Endothelial cell of umbilical vein (primary cell): Measurements from ENCODE around the gene IL17REL.

Experiments used
- EZH2 ChIP-seq: IDR thresholded peaks from 2 replicates; pipeline ENCODE4 v1.6.1; 2012; ENCODE audit warnings: borderline replicate concordance, low read depth, mild to moderate bottlenecking, moderate library complexity, low read length, inconsistent platforms; ENCODE audit not compliant: severe bottlenecking
- MYC ChIP-seq: IDR thresholded peaks from one replicate; pipeline ENCODE4 v1.6.1; 2011; ENCODE audit warnings: mild to moderate bottlenecking, low read depth, low read length
- POLR2A ChIP-seq: IDR thresholded peaks from 2 replicates; pipeline ENCODE4 v1.6.1; 2012; ENCODE audit warnings: low read depth, mild to moderate bottlenecking, control low read depth, low read length
- POLR2AphosphoS5 ChIP-seq: IDR thresholded peaks from 2 replicates; pipeline ENCODE4 v1.6.1; 2012; ENCODE audit warnings: low read depth, mild to moderate bottlenecking, control low read depth, low read length, moderate library complexity; ENCODE audit not compliant: insufficient read depth
- TF ChIP-seq, protein P1 (sequence below), 2 donors: IDR thresholded peaks; 1 replicate in 1 of 2; 2 replicates in 1 of 2; pipeline ENCODE4 v1.5.1; 2011; ENCODE audit warnings: low read length in 2 of 2, mild to moderate bottlenecking in 2 of 2, moderate library complexity in 2 of 2, control low read depth in 1 of 2, inconsistent platforms in 1 of 2, low read depth in 1 of 2; ENCODE audit not compliant: insufficient read depth in 1 of 2; ENCODE audit errors: extremely low read depth in 1 of 2
- TF ChIP-seq, protein P2 (sequence below): IDR thresholded peaks from 2 replicates; pipeline ENCODE4 v1.6.1; 2011; ENCODE audit not compliant: insufficient read depth, insufficient read length

DNA sequence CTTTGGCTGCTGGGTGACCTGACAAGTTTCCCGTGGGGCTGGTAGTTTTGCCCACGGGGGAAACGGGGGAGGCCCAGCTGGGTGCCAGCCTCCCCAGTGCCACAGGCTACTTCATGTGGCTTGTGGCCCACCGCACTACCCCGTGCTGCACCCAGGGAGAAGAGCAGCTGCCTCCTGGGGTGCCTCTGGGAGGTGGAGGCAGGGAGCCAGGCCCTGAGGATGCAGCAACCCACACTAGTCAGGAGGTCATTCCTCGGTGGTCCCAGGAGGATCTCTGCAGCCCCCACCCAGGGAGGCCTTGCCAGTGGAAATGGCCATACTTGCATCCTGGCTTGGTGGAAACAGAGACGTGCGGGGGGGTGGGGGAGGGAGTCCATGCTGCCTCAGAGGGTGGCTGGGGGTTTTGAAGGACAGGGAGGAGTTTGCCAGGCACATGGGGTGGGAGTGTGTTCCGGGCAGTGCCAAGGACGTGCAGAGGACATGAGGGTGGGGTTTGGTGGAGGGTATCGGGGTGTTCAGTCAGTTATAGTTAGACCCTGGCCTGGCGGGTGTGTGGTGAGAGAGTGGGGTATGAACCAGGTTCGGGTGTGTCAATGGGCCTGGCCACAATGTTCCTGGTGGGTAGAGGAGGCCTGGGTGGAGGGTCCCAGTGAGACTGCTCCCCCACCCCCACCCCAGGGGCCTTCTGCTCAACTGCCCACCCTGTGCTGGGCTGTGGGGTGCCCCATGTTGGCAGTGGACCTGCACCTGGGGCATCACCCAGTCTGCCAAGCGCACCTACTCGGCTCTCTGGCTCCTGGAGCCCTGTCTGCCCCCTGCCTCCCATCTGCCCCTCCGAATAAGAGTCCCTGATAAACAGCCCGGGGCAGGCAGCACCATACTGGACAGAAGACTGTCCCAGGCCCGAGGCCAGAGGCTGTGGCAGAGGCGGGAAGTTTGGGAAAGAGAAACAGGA is 48.2 kb downstream of the IL17REL start:
- peak; percentile 50 for TF ChIP-seq POLR2A
- TF ChIP-seq EZH2, result no peak
- TF ChIP-seq, protein P1, sequence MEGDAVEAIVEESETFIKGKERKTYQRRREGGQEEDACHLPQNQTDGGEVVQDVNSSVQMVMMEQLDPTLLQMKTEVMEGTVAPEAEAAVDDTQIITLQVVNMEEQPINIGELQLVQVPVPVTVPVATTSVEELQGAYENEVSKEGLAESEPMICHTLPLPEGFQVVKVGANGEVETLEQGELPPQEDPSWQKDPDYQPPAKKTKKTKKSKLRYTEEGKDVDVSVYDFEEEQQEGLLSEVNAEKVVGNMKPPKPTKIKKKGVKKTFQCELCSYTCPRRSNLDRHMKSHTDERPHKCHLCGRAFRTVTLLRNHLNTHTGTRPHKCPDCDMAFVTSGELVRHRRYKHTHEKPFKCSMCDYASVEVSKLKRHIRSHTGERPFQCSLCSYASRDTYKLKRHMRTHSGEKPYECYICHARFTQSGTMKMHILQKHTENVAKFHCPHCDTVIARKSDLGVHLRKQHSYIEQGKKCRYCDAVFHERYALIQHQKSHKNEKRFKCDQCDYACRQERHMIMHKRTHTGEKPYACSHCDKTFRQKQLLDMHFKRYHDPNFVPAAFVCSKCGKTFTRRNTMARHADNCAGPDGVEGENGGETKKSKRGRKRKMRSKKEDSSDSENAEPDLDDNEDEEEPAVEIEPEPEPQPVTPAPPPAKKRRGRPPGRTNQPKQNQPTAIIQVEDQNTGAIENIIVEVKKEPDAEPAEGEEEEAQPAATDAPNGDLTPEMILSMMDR (IDR thresholded peaks at IDR 0.05; ENCODE audit: extremely low read depth in 1 of 2, insufficient read depth in 1 of 2, low read depth in 1 of 2, low read length in 2 of 2), result no peak
- peak; percentile 13 for TF ChIP-seq POLR2AphosphoS5
- TF ChIP-seq MYC, result no peak
- TF ChIP-seq, protein P2, sequence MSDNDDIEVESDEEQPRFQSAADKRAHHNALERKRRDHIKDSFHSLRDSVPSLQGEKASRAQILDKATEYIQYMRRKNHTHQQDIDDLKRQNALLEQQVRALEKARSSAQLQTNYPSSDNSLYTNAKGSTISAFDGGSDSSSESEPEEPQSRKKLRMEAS, result no peak
